M059J (cell line): ENCODE measurements around the gene LHFPL2. TPM values are rescaled to one million over a fixed set of nuclear protein-coding genes. Genes with fewer than 3 reads are reported as not detected.
"Not testable (repeated sequence)": the region's sequence is repeated elsewhere in the genome, so short reads cannot be mapped to it uniquely, and the experiment has no call there.

ENCODE experiments used
- DNase-seq: peaks from one replicate; pipeline ENCODE4 v3.0.0-alpha.2; 2012; ENCODE audit warnings: low read depth
- total RNA-seq: library from RNA; depleted of rRNA; stranded (reverse); fragments of >200 nt; shearing (Covaris generic); gene quantifications from 2 replicates; pipeline ENCODE4 v1.2.3, GENCODE V29; 2014

The LHFPL2 gene
- total RNA-seq, 1 experiment from 2014 or later, result 29.6 TPM

DNA sequence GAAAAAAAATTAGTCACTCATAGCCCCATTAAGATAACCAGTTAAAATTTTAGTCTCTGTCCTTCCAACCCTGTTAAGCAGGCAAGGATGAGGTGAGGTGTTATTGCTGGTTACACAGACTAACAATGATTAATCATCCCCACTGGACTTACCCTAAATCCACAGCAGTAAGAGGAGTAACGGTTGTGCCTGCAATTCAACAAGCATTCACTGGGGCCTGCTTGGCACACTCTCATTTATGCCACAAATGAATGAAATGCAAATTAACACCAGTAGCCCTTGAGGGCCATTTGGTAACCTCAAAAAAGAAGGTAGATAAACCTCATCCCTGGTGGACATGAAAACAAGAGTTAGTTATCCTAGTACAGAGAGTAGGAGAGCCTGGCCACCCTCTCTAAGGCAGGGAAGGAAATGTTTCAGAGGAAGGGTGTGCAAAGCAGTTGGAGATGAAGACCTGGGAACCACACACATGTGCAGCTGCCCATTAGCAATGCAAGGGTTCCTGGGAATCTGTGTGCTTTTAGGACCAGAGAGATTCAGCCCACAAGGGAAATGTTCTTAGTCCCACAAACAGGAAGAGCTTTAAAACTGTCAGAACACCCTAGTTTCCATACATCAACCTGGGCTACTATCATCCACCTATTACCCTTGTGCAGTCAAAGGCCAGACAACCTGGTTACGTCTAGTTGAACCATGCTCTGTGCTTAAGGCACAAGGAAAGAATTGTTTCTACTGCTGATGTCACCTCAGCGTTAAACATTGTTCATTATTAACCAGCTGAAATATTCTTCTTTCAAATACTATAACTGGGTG is 7.7 kb downstream of the LHFPL2 start:
- DNase-seq, result peak; percentile 82

DNA sequence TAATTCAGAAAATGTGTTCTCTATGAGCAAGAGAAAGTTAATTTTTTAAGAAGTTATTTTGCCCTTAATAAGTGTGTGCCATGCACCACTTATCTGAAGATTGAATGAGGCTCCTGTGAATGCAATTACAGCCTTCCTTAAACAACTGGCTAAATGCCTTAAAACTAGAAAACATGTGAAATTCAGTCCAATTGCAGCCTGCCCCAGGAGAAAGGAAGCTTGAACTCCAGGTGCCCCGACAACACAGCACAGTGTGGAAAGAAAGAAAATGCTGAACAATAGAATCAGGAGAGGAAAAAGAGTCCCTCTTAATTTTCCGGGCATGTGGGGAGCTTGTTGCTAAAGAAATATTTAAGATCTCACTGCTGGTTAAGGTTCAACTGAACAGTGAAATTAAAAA is 8.8 kb downstream of the LHFPL2 start:
- DNase-seq, result no peak

DNA sequence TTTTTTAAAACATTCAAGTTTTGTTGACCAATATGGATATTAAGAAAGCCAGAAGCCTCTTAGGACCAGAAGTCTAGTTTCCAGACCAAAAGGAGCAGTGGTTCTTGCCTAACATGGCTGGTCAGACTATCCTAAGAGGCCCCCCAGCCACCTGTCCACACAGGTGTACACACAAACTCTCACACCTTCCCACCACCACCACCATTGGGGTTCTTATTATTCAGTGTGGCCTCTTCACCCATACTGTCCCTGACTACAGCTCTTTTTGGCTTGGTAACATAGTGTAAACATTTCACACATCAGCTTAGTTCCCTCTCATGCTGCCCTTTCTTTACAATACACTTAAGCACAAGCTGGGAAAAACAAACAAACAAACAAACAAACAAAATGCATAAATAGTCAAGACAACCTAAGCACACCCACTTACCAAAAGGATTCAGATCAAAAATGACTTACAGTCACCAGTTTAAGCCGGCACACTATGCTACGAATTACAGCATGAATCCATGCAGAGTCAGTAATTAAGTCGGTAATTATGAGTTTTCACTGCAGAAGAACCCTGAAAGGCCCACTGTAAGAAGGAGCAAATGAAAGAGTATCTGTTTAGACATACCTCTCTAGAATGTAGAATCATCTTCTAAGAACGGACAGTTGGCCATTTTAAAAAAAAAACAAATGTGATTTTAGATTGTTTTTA is 9.5 kb downstream of the LHFPL2 start:
- peak; percentile 30 for DNase-seq

DNA sequence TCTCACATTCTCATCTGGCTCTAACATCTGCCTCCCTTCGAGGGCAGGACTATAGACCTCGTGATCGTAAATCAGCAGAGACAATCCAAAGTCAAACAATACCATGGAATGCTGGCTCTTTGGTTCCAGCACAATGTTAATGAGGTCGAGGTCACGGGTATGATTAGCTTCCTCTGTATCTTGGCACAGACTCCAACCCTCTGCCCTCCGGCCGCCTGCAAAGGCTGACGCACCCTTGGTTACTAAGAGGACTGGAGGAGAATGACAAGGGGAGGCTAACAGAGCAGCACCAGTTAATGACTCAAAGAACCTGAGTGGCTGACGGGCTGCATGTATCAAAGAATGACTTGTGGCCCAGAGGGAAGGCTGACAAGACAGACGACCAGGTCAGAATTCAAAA is 10.1 kb downstream of the LHFPL2 start:
- peak; percentile 100 for DNase-seq

DNA sequence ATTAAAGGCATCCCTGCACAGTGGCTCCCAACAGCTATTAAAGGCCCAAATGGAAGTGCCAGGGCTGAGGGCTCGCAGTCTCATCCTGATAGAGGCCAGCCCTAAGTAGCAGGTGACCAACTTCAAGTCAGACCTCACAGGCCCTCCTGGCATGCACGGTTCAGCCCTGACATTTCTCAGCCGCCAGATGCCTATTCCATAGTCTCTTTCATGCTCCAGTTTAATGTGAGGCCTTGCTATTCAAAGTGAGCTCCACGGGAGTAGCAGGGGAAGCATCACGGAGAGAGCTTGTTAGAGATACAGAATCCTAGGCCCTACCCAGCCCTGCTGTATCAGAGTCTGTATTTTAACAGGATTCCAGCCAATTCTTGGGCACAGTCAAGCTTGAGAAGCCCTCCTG is 11.1 kb downstream of the LHFPL2 start:
- no peak for DNase-seq

DNA sequence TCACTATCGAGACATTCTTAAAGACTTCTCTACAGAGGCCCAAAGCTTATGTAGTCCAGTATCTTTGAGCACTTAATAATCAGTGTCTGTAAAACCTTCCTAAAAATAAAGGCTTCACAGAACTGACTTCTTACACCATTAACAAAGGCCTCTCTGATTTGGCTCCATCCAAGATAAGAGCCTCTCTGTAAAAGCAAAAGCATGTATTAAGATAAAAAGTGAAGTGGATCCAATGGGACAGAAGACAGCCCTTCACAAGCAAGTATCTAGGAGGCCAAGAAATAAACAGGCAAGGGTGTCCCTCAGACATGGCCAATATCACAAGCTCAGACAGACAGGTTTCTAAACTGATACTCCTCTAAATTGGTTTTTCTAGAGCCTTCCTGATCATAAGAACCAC is 11.9 kb downstream of the LHFPL2 start:
- DNase-seq, result no peak

DNA sequence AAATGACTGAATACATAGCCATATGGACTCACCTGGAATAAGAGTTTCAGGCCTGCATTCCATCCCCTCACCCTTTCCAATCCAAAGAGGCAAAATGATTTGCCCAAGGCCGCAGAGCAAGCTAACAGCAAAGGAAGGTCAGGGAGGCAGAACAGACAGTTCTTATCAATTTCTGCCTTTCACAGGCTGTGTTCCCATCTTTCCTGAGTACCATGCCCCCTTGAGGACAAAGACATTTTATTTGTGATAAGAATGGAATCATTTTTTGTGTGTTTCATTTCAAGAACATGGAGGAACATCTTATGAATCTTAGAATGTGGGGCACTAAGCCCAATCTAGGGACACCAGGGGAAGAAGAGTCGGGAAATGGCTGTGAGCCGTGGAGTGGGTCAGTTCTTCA is 13.9 kb downstream of the LHFPL2 start:
- peak; percentile 32 for DNase-seq

DNA sequence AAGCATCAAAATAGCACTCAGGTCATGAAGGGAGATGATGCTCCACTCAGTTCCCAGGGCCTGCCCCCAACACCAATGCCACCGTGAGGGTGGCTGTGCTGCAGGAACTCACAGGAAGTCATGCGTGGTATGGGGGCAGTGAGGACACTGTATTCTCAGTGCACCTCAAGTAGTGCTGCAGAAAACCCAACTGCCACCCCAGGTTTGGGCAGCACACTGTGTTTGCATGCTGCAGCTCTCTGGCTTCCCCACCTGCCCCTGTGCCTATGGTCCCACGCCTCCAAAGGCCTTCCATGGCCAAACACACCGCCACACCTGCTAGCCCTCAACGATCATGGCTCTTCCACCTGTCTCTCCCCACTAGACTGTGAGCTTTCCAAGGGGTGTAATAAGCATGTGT is 14.3 kb downstream of the LHFPL2 start:
- DNase-seq, result no peak

DNA sequence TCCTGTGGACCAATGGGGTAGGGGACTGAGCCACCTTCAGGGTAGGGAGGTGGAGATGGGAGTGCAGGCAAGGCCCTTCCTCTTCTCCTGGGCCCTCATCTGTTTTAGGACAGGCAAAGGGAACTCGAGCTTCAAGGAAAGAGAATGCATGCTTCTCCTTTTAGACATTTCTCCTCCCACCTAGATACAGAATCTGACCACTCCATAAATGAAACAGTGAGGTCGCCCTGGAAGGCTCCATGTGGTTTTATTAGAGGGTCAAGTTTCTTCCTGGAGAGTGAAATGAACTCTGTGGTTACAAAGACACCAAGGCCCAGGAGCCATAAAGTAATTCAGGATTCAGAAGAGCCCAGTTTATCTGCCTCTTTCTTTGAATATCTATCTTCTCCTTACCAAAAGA is 14.9 kb downstream of the LHFPL2 start:
- peak; percentile 90 for DNase-seq

DNA sequence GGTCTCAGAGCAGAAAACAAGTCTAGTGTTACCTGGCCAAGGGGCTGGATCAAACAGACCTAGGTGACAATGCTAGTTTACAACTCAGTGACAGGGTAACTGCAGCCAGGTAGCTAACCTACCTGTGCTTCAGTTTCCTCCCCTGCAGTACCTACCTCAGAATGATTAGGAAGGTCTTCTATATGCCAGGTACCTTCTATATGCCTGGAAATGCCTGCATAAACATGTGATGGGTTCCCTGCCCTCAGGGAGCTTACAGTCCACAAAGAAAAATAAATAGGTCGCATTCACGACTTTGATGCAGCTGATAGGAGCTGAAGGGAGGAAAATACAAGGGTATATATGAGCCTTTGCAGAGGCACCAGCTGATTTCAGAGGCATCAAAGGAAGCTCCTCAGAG is 16.1 kb downstream of the LHFPL2 start:
- DNase-seq, result no peak

DNA sequence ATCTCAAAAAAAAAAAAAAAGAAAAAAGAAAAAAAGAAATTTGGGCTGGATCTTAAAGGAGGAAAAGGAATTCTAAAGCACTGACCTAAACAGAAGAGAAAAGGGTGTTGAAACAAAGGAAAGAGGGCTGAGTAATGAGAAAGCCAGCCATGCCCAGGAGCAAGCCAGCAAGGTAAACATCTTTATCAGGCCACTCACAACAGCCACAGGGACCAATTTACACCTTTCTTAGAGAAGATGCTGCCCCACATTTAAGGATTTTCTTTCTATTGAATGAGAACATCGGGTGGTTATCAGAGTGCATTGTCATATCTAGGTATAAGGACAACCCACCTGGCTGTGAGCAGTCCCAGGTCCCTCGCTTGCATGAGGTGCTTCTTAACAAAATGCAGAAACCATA is 16.6 kb downstream of the LHFPL2 start:
- DNase-seq, result no peak

DNA sequence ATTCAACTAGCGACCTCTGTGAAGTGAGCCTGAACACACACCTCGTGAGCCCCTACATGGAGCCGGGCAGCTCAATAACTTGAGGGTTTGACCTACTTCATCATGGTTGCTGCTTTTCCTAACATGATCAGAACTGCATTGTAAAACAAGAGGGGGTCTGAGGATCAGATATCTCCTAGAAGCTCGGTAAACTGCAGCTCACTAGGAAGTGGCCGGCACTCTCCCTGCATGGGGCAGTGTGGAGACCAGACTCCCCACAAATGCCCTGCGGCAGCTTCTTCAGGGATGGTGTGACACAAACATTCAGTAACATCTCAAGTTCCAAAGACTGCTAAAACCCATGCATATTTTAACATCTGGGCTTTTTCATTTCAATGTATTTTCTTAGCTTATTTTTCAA is 18.5 kb downstream of the LHFPL2 start:
- DNase-seq, result no peak

DNA sequence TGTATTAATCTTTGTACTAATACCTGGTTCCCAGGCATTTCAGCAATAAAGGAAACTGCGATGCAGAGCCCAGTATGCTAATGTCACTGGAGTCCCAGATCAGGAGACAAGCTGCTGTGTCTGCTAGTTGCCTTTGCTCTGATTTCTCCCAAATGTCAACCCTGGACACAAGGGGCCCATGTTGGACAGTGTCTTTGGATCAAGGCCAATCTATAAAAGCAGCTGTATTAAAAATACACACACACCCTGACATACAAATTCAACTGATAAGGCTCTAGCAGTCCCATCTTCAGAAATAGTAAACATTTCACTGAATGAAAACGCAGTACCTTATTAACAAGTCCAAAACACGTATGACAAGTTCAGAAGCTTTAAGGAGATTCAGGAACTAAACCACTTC is 18.9 kb downstream of the LHFPL2 start:
- no peak for DNase-seq

DNA sequence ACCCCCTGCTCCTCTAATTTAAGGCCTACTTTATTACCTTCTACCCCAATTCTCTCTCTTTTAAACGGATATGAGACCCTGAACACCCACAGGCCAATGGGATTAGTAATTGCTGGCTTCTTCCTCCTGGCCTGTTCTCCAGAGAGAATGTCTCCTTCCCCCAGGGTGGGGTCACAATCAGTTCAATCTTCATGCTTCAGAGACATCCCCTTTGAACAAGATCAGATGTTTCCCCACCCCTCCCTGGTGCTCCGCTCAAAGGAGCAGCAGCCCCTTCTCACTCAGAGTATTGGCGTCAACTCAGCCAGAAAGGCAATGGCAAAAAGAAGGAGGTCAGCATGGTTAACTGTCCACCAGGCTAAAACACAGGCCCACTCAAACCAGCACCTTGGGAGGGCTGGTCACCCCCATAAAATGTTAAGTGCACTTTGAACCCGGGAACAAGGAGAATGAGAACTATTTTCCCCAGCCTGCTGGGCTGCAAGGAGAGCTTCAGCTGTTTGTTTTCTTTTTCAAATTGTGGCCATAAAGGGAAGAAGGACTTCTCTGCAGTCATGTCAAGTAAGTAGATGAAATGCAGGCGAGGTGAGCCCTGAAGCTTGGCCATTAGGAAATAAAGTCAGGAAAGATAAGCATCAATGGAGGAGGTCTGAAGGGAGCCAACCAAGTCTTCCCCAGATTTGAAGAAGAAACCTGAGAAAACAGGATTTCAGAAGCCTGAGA is 20.1 kb downstream of the LHFPL2 start:
- DNase-seq, result peak; percentile 28

DNA sequence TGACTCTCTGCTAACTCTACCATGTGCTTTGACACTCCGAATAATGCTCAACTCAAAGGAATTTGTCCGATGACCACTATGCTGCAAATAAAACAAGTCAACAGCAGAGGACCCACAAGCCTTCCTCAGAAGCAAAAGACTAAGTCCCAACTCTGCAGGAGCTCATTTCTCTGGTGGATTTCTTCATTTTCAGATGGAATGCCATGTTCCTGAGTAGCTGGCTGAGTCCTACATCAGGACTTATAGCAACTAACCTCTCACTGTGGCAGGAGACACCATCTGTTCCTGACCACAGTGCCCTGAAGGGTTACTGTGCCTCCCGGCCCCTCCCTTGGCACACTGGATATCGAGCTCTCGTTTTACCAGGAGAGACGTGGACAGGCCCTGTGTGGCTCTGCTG is 20.8 kb downstream of the LHFPL2 start:
- peak; percentile 54 for DNase-seq

DNA sequence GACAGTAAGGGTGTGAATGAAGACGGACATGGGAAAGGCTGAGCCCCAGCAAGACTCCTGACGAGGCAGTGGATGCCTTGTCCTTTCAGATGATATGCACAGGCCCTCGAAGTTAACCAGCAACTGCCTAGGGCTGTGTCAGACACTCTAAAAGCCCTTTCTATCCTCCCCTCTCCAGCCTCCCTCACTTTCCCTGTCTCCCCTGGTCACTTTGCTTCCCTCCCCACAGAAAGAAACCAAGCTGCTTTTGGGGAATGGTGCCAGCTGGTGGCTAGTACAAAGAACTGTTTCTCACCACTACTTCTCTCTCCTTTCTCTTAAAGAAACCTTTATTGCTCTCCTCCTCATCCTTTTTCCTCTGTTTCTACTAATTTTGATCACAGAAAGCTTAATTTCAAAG is 21.4 kb downstream of the LHFPL2 start:
- peak; percentile 33 for DNase-seq

DNA sequence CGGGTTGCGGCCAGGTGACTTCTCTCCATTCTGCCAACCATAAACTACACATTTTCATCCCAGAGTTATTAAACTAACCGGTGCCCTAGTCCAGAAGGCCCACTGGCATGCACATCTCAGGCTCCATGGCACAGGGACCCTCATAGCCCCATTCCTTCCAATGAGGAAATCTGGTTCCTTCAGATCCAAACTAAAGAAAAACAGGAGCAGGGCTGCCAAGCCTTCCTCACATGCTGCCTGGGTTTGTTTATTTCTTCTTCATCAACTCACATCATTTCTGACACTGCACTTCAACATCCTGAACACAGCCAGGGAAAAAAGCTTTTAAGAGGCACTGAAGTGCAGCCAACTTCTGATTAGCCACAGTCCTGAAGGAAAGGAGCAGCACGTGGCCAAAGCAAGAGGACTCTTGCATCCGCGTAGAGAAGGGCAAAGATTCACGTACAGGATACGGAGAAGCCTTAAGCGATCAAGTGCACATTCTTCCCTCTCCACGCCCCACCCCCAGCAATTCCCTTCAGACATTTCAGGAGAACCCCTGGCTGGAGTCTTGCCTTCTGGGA is 22.5 kb downstream of the LHFPL2 start:
- DNase-seq, result no peak

DNA sequence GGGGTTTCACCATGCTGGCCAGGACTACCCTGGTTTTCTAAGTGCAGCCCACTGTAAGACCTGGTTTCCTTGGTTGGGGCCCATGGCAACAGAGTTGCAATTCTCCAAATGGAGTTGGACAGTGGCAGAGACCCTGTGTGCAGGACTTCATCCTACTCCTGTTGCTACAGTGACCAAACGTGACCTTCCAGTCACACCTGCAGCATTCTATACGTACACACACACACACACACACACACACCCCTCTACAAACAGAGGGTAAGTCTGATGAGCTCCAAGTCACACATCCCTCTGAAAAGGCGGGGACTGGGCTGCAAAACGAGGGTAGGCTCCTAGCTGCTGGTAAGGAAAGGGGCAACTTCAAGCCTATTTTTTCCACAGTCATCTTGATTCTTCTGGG is 23.6 kb downstream of the LHFPL2 start:
- DNase-seq, result no peak

DNA sequence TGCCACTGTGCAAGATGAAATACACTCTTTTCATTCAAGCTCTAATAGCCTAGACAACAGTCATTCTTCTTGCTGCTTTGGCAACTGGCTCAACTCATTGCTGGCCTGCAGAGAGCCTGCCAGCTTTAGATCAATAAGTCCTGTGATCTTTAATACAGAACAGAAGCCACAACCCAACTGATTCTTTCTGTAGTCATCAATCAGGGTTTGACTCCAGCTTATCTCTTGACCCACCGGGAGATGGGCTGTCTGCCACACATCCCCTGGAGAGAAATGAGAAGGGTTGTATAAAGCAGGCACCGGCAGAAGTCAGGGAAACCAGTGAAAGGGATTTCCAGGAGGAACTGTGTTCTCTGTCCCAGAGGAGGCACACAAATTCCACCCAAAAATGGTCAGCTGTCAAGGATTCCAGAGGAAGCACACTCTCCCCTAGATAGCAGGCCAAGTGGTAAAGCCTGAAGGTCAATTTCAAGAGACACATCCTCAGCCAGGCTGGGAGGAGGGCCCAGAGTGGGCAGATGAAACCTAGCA is 24.5 kb downstream of the LHFPL2 start:
- DNase-seq, result no peak

DNA sequence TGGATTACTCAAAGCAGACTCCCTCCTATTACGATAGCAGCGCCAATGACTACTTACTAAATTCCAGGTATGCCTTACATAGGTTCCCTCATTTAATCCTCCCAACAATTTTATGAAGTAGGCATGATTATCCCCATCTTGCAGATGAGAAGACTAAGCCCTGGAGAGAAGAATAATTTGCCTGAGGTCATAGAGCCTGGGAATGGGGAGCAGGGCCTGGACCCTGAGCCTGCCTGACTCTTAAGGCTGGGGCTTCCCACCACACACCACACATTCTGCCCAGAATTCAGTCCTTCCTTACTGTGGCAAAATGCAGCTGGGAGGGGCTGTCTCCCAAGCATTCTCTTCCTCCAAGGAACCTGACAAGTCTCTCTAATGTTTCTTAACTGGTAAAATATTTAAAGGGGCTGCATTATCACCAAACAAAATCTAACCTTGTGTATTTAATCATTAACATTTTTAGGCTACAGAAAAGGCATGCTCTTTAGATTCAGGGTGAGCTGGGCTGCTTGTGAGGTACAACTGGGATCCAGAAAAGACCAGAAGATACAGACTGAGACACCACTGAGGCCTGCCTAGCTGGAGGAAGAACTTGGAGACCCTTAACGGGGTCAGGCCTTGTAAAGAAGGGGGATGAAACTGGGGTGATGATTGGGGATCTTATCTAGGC is 26.1 kb downstream of the LHFPL2 start:
- DNase-seq, result no peak

DNA sequence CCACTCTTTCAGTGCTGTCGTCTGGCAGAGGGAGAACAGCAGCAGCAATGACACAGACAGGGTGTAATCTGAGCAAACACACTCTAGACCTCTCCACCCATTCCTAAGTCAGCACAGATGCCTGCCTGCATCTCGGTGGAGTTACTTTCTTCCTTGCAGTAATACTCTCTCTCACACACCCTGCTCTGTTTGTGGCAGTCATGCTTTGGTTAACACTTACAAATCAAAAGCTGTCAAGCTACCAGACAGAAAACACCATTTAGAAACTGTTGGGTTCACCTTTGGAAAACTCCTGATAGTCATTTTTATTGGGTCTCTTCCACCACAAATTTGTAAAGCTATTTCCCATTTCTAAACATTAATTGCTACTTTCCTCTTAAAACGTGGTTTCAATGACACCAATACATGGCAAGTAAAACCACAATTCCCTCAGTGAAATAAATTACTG is 27.3 kb downstream of the LHFPL2 start:
- peak; percentile 54 for DNase-seq

DNA sequence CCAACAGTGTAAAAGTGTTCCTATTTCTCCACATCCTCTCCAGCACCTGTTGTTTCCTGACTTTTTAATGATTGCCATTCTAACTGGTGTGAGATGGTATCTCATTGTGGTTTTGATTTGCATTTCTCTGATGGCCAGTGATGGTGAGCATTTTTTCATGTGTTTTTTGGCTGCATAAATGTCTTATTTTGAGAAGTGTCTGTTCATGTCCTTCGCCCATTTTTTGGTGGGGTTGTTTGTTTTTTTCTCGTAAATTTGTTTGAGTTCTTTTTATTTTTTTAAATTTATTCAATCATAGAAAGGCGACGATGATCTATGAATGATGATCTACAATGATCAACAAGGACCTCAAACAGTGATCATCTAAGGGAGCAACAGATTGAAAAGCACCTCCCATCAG is 28.5 kb downstream of the LHFPL2 start:
- DNase-seq, result not testable (repeated sequence)
